ENCODE data around the gene OGFOD2.

Gene OGFOD2

DNA sequence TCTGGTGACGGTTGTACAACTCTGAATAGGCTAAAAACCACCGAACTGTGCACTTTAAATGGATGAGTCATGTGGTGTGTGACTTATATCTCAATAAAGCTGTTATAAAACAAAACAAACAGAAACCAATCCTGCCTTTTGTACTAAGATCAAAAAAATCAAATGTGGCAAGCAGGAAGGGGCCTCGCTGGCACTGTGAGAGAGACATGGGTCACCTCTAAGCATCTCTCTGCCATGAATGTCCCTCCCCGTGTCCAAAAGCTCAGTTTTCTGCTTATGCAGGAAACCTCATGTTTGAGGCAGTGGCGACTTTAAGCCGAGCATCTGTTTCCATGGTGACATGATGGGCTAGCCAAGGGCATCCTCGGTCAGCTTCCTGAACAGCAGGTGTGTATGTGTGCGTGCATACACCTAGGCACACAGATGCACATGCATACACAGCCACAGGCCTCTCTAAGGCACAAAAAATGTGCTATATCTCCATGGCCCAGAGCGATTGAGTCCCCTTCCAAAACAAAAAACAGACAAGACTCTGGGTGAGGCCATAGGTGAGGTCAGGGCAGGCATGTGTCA lies 49.9 kb downstream of the OGFOD2 start:
- no peak overlapping the region for H3K4me3 ChIP-seq (ENCODE audit: control insufficient read depth, low read depth, low read length)
- no peak for TF ChIP-seq CTCF (IDR thresholded peaks at IDR 0.05; ENCODE audit: control insufficient read depth, insufficient read depth, low read depth, low read length, missing control alignments)
- no peak for DNase-seq (ENCODE audit: low read depth)

DNA sequence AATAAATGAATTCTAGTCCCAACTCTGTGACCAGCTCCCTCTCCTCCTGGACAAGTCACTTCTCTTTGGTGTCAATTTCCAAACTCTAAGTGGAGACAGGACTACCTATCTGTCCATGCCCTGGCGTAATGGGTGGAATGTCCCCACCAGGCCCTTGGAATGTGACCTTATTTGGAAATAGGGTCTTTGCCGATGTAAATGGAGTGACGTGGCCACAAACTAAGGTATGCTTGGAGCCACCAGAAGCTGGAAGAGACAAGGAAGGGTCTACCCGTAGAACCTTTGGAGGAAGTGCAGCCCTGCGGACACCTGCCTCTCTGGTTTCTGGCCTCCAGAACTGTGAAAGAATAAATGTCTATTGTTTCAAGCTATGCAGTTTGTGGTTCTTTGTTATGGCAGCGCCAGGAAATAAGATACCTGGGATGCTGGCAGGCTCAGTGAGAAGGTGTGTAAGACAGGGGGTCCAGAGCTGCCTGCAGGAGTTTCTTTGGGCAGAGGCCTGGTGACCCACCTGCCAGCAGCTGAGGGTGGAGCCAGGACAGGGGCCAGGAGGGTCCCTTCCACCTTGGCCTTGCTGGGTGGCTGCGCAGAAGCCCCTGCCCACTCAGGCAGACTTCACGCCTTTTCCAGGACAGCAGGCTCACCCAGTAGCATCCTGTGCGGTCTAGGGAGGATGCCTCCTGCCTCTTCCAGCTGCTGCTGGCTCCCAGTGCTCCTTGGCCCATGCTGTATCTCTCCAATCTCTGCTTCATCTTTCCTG lies 51.2 kb downstream of the OGFOD2 start:
- DNase-seq (ENCODE audit: low read depth), result no peak
- no peak for TF ChIP-seq CTCF (IDR thresholded peaks at IDR 0.05; ENCODE audit: control insufficient read depth, insufficient read depth, low read depth, low read length, missing control alignments)
- no peak overlapping the region for H3K4me3 ChIP-seq (ENCODE audit: control insufficient read depth, low read depth, low read length)

DNA sequence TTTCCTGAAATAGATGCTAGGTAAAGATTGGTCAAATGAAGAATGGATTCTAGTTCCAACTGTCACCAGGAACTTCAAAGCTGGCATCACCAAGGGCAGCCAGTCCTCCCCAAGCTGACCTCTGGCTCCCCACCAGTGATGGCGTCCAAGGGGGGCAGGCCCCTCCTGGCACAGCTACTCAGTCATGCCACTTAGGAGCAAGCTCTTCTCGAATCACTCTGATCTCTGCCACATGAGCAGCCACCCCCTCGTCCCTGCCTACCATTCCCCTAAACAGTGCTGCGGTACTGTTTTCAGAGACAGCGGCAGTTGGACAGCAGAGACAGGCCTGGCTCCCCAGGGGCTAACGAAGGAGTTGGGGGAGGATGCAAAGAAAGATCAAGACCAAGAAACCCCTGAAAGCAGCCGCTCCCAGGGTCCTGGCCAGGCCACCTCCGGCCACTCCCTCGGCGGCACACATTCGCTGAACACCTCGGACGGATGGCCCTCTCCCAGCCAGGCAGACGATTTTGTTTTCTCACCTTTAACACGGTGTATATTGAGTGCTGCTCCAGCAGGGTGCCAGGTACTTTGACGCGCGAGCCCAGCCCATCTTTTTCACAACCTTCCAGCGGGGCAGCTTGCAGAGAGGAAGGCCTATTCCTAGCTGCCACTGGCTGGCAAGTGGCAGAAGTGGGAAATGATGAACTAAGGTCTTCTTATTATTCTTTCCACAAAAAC lies 52.8 kb downstream of the OGFOD2 start:
- no peak for TF ChIP-seq CTCF (IDR thresholded peaks at IDR 0.05; ENCODE audit: control insufficient read depth, insufficient read depth, low read depth, low read length, missing control alignments)
- H3K4me3 ChIP-seq (ENCODE audit: control insufficient read depth, low read depth, low read length), result no peak overlapping the region
- DNase-seq (ENCODE audit: low read depth), result no peak

DNA sequence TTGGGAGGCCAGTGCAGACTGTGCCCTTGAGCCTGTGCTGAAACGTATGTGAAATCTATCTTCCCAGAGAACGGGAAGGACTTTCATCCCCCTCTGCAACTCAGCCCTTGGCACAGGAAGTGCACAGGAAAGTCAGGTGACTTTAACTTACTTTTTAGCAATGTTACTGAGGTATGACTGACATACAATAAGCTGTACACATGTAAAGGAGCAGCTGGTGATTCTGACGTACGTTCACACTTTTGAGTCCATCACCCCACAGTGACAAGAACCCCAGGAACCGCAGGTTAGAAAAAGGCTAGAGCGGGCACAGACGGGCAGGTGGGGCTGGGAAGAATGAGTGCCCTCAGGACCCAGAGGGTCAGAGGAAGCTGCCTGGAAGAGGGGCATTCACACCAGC lies 53.4 kb downstream of the OGFOD2 start:
- no peak for DNase-seq (ENCODE audit: low read depth)
- no peak overlapping the region for H3K4me3 ChIP-seq (ENCODE audit: control insufficient read depth, low read depth, low read length)
- TF ChIP-seq CTCF (IDR thresholded peaks at IDR 0.05; ENCODE audit: control insufficient read depth, insufficient read depth, low read depth, low read length, missing control alignments), result no peak

DNA sequence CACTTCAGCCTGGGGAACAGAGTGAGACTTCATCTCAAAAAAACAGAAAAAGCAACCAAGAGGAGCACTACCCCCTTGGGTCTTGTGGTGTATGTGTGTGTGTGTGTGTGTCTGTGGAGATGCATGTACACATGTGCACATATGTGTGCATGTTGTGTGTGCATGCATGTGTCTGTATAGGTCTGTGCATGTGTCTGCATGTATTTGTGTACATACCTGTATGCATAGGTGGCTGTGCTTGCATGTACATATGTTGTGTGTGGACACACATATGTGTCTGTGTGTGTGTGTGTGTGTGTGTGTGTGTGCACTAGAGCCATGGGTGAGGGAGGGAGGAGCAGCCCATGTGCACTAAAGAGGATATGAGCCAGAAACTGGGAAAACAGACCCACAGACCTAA lies 54.5 kb downstream of the OGFOD2 start:
- TF ChIP-seq CTCF (IDR thresholded peaks at IDR 0.05; ENCODE audit: control insufficient read depth, insufficient read depth, low read depth, low read length, missing control alignments), result no peak
- no peak for DNase-seq (ENCODE audit: low read depth)

More for the DNA sequence above, 54.5 kb downstream of the OGFOD2 start:
- H3K4me3 ChIP-seq (ENCODE audit: control insufficient read depth, low read depth, low read length), result no peak overlapping the region

Measured in AG09309 (cell line).